CD4-positive, alpha-beta T cell treated with Interleukin-6 at 100 ng/mL for 8 hours (primary cell): ENCODE results near the gene RSKR.
"Not testable (repeated sequence)": the region's sequence is repeated elsewhere in the genome, so short reads cannot be mapped to it uniquely, and the experiment has no call there.

Experiments
- DNase-seq: peaks from one replicate; pipeline ENCODE4 v3.0.0-alpha.2; 2020; ENCODE audit warnings: mixed read lengths, low spot score

RSKR gene

GRCh38 chr17:28613931-28614381 lies at the start of gene RSKR:
TSS of gene RSKR (minus strand) at chr17:28614185. CDS start at chr17:28614161, 24 bp downstream.
- no peak for DNase-seq

- no peak for DNase-seq
These were observed 49.7 kb upstream of the RSKR start for GRCh38 chr17:28663723-28664122.

- no peak for DNase-seq
These were observed 48.5 kb upstream of the RSKR start for GRCh38 chr17:28662527-28662829.

- peak; percentile 87 for DNase-seq
These were observed 47.9 kb upstream of the RSKR start, which contains the start of the genes SDF2 and SUPT6H for GRCh38 chr17:28661635-28662526. TSS of gene SDF2 (minus strand) at chr17:28661906. CDS start at chr17:28661876, 30 bp downstream. TSS of gene SUPT6H (plus strand) at chr17:28662205. CDS start at chr17:28673402, 11,197 bp downstream.

- DNase-seq, result not testable (repeated sequence)
These were observed 45.5 kb upstream of the RSKR start for GRCh38 chr17:28659497-28659881.

GRCh38 chr17:28658766-28659496 lies 44.9 kb upstream of the RSKR start:
- not testable (repeated sequence) for DNase-seq

GRCh38 chr17:28658342-28658741 lies 44.4 kb upstream of the RSKR start:
- DNase-seq, result not testable (repeated sequence)

GRCh38 chr17:28657756-28658155 lies 43.8 kb upstream of the RSKR start:
- DNase-seq, result no peak

- DNase-seq, result no peak
These were observed 41.2 kb upstream of the RSKR start for GRCh38 chr17:28655160-28655559.

GRCh38 chr17:28648698-28649097 lies 34.7 kb upstream of the RSKR start:
- DNase-seq, result no peak

GRCh38 chr17:28646039-28646754 lies 32.2 kb upstream of the RSKR start:
- DNase-seq, result no peak

- no peak for DNase-seq
These were observed 31.6 kb upstream of the RSKR start for GRCh38 chr17:28645576-28645939.

GRCh38 chr17:28644787-28645575 lies 31.0 kb upstream of the RSKR start, which contains the start of gene BLTP2:
TSS of gene BLTP2 (minus strand) at chr17:28645158. CDS start at chr17:28645056, 102 bp downstream.
- peak; percentile 96 for DNase-seq

- DNase-seq, result no peak
These were observed 30.2 kb upstream of the RSKR start for GRCh38 chr17:28643983-28644786.

GRCh38 chr17:28641579-28641978 lies 27.6 kb upstream of the RSKR start:
- no peak for DNase-seq

- no peak for DNase-seq
These were observed 21.5 kb upstream of the RSKR start for GRCh38 chr17:28635506-28635905.

GRCh38 chr17:28634206-28634865 lies 20.4 kb upstream of the RSKR start:
- no peak for DNase-seq

GRCh38 chr17:28626818-28627217 lies 12.8 kb upstream of the RSKR start:
- no peak for DNase-seq

- no peak for DNase-seq
These were observed 10.2 kb upstream of the RSKR start for GRCh38 chr17:28624148-28624547.

GRCh38 chr17:28623696-28624095 lies 9.7 kb upstream of the RSKR start:
- DNase-seq, result no peak
